ENCODE results near the gene ZKSCAN4.

The ZKSCAN4 gene

GRCh38 chr6:28213213-28213523, 38.9 kb downstream of the ZKSCAN4 start:
- DNase-seq (ENCODE audit: low read depth in 1 of 2, low spot score in 1 of 2), result no peak
- TF ChIP-seq JUND (IDR thresholded peaks at IDR 0.05; ENCODE audit: low read depth), result no peak
- in situ Hi-C loops (cut with HindIII; ENCODE audit: low pct_unique_long_range_greater_than_20kb, low sequenced_read_pairs), result no loop called here

DNA sequence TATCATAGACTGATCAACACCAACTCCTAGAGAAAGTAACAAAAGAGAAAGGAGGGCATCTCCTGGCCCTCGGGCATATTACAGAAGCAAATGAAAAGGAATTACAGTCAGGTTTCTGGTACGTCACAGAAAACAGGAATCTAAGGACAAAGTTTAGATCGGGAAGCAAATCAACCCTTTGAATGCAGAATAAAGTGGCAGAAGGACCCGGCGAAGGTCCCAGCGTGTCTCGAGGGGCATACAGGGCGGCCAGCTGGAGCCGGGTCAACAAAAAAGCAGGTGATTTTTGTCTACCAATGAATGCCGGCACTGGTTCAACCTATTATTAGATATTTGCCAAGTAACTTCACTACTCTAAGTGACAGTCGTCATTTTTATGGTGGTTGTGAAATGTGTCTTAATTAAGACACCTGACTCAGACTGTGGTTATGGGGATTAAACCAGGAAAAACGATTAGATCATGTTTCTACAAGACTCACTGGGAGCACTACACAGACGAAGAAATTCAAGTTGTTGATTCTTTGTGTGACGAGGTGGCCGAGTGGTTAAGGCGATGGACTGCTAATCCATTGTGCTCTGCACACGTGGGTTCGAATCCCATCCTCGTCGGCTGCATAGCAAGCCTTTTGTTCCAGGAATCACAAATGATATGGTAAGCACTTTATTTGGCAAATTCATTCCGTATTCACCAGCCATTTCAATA, 39.4 kb downstream of the ZKSCAN4 start:
- DNase-seq (ENCODE audit: low read depth in 1 of 2, low spot score in 1 of 2), result peak; percentile 21 to 81
- in situ Hi-C loops (cut with HindIII; ENCODE audit: low pct_unique_long_range_greater_than_20kb, low sequenced_read_pairs), result no loop called here

DNA sequence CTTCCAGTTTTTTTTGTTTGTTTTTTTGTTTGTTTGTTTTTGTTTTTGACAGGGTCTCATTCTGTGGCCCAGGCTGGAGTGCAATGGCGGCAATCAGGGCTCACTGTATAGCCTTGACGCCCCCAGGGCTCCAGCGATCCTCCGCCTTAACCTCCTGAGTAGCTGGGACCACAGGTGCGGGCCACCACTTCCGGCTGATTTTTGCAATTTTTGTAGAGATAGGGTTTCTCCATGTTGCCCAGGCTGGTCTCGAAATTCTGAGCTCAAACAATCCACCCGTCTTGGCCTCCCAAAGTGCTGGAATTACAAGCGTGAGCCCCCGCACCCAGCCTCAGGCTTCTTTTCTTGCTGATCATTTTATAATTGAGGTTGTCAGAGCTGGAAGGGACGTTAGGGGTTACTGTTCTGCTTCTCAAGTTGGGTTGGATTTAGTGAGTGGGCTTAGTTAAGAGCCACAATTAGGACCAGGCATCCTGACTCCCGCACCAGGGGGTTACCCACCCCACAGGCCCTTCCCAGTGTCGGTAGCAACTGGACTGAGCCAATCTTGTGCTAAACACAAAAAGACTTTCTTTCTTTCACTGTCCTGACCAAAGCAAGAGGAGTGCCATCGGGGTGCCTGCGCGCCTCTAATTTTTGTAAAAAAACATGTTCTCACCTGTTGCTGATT, 40.1 kb downstream of the ZKSCAN4 start:
- no peak for TF ChIP-seq JUND (IDR thresholded peaks at IDR 0.05; ENCODE audit: low read depth)
- in situ Hi-C loops (cut with HindIII; ENCODE audit: low pct_unique_long_range_greater_than_20kb, low sequenced_read_pairs), result no loop called here
- no peak for DNase-seq (ENCODE audit: low read depth in 1 of 2, low spot score in 1 of 2)

More for the DNA sequence above, 39.4 kb downstream of the ZKSCAN4 start:
- no peak for TF ChIP-seq JUND (IDR thresholded peaks at IDR 0.05; ENCODE audit: low read depth)

GRCh38 chr6:28209753-28210535, 42.1 kb downstream of the ZKSCAN4 start:
- in situ Hi-C loops (cut with HindIII; ENCODE audit: low pct_unique_long_range_greater_than_20kb, low sequenced_read_pairs), result no loop called here
- no peak for TF ChIP-seq JUND (IDR thresholded peaks at IDR 0.05; ENCODE audit: low read depth)
- no peak for DNase-seq (ENCODE audit: low read depth in 1 of 2, low spot score in 1 of 2)

GRCh38 chr6:28208111-28208659, 43.9 kb downstream of the ZKSCAN4 start:
- no peak for DNase-seq (ENCODE audit: low read depth in 1 of 2, low spot score in 1 of 2)
- in situ Hi-C loops (cut with HindIII; ENCODE audit: low pct_unique_long_range_greater_than_20kb, low sequenced_read_pairs), result no loop called here
- no peak for TF ChIP-seq JUND (IDR thresholded peaks at IDR 0.05; ENCODE audit: low read depth)

DNA sequence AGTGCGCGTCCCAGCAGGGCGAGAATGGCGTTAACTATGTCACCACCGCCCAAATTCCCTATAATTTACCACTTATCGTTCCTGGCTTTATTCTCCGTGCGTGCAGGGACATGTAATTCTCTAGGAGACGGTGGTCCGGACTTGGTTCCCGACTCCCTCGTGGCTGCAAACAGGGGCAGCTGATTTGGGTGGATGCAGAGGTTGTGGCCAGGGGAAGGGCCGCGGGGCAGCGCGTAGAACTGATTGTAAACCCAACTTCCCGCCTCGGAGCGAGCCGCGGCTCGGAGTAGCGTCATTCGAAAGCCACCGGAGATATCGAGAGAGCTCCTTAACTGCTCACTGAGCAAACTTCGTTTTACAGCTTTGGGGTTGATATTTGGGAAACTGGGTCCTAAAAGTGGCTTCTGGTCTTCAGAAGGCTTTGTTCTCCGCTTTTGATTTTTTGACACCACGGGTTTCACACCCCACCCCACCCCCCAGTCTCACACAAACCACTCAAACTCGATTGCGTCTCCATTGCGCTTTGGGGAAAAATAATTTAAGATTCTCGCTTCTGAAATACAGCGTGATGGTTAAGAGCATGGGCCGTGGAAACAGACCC, 44.5 kb downstream of the ZKSCAN4 start:
- no peak for DNase-seq (ENCODE audit: low read depth in 1 of 2, low spot score in 1 of 2)
- in situ Hi-C loops (cut with HindIII; ENCODE audit: low pct_unique_long_range_greater_than_20kb, low sequenced_read_pairs), result no loop called here
- no peak for TF ChIP-seq JUND (IDR thresholded peaks at IDR 0.05; ENCODE audit: low read depth)

DNA sequence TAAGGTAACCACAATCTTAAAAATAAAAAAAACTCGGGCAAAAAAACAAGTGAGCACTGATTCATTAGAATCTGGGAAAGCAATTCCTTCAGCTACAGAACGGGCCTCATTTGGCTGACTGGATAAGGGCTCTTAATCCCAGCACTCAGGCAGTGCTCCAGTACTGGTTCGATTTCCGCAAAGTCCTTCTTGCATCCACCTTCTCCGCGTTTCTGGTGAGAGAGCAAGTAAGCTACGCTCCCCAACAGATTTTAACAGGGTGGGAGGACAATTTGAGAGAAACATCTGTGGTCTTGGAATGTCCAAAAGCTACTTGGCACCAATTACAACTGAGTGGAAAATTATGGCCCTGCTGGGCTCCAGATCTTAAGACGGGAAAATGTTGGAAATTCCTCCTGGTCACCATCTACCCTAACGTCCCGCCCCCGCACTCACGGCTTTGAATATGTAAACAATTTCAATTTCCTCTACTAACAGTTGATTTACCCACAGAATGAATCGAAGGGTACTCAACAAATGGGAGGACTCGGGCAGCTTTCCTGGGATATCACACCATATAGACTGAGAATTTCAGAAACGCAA, 45.0 kb downstream of the ZKSCAN4 start:
- no peak for TF ChIP-seq JUND (IDR thresholded peaks at IDR 0.05; ENCODE audit: low read depth)
- in situ Hi-C loops (cut with HindIII; ENCODE audit: low pct_unique_long_range_greater_than_20kb, low sequenced_read_pairs), result no loop called here
- no peak for DNase-seq (ENCODE audit: low read depth in 1 of 2, low spot score in 1 of 2)

DNA sequence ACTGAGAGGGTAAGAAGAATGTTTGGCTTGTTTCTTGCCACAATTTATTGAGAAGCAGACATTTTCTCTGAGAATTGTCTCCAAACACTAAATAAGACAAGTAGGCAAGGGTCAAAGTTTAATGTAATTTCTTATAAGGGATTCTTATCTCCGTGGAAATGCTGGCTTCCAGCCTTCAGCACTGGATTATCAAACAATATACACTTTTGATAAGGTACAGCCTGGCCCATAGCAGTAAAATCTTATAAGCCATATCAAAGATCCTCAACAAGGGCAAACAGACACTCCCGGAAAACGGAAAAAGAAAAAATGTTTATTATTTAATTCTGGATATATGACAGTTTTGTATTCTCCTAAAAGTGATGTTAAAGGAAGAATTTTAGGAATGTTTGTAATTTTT, 45.5 kb downstream of the ZKSCAN4 start:
- DNase-seq (ENCODE audit: low read depth in 1 of 2, low spot score in 1 of 2), result no peak
- in situ Hi-C loops (cut with HindIII; ENCODE audit: low pct_unique_long_range_greater_than_20kb, low sequenced_read_pairs), result no loop called here
- no peak for TF ChIP-seq JUND (IDR thresholded peaks at IDR 0.05; ENCODE audit: low read depth)

- in situ Hi-C loops (cut with HindIII; ENCODE audit: low pct_unique_long_range_greater_than_20kb, low sequenced_read_pairs), result no loop called here
- no peak for TF ChIP-seq JUND (IDR thresholded peaks at IDR 0.05; ENCODE audit: low read depth)
- no peak for DNase-seq (ENCODE audit: low read depth in 1 of 2, low spot score in 1 of 2)
Measured at GRCh38 chr6:28205879-28206278, 46.2 kb downstream of the ZKSCAN4 start.

- DNase-seq (ENCODE audit: low read depth in 1 of 2, low spot score in 1 of 2), result no peak
- TF ChIP-seq JUND (IDR thresholded peaks at IDR 0.05; ENCODE audit: low read depth), result no peak
- in situ Hi-C loops (cut with HindIII; ENCODE audit: low pct_unique_long_range_greater_than_20kb, low sequenced_read_pairs), result no loop called here
Measured at GRCh38 chr6:28203201-28203600, 48.9 kb downstream of the ZKSCAN4 start.

DNA sequence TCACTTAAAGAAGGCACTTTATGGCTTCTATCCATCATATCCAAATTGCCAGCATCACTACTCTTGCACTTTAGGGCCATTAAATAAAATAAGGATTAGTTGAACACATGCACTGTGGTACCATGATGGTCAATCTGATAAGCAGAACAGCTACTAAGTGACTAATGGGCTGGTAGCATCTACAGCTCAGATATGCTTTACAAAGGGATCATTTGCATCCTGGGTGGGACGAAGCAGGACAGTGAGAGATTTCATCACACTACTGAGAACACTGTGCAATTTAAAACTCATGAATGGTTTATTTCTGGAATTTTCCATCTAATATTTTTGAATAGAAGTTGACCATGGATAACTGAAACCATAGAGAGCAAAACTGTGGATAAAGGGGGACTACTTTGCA, 52.0 kb downstream of the ZKSCAN4 start:
- no peak for DNase-seq (ENCODE audit: low read depth in 1 of 2, low spot score in 1 of 2)
- TF ChIP-seq JUND (IDR thresholded peaks at IDR 0.05; ENCODE audit: low read depth), result no peak
- in situ Hi-C loops (cut with HindIII; ENCODE audit: low pct_unique_long_range_greater_than_20kb, low sequenced_read_pairs), result no loop called here

Data from T47D (cell line).